SK-N-SH (cell line): ENCODE results near the gene FGB. TPM values are rescaled to one million over a fixed set of nuclear protein-coding genes. Genes with fewer than 3 reads are reported as not detected.

Source experiments
- CTCF ChIA-PET: fragments of 300-600, 350-600 bp; formaldehyde crosslinking; extraction: SDS; loops from one replicate; lab custom pipeline; 2021; lab: Yijun Ruan, JAX
- POLR2A ChIA-PET: fragments of 350-600 bp; sonication (Branson Sonifier 250); formaldehyde crosslinking; extraction: SDS; loops from one replicate; lab custom pipeline; 2020; ENCODE audit warnings: antibody characterized with exemption, inconsistent platforms; lab: Yijun Ruan, JAX
- DNase-seq: peaks from one replicate; pipeline ENCODE4 v3.0.0; 2012
- H2AFZ ChIP-seq: fragments of 200-600 bp; sonication (generic); 2 replicates; pipeline ENCODE4 v1.8.1; 2016; ENCODE audit warnings: antibody characterized with exemption, mild to moderate bottlenecking, low read depth
- H3F3A ChIP-seq: fragments of 200-600 bp; sonication (generic); replicated peaks from 2 replicates; pipeline ENCODE3; 2016; ENCODE audit warnings: antibody characterized with exemption, mild to moderate bottlenecking; ENCODE audit not compliant: insufficient read depth
- H3K27ac ChIP-seq, 2 experiments: fragments of 200-500 bp in 1 of 2; fragments of 200-600 bp in 1 of 2; sonication (Bioruptor generic) in 1 of 2; sonication (generic), shearing (Covaris generic) in 1 of 2; 2 replicates each; pipeline versions ENCODE4 v1.5.1 to v1.6.1; 2014 to 2016; ENCODE audit warnings: low read depth in 2 of 2, inconsistent platforms in 1 of 2, low read length in 1 of 2, mild to moderate bottlenecking in 1 of 2, mixed read lengths in 1 of 2
- H3K27me3 ChIP-seq: fragments of 200-600 bp; sonication (generic), shearing (Covaris generic); 2 replicates; pipeline ENCODE4 v1.6.1; 2016; ENCODE audit warnings: mixed run types; ENCODE audit not compliant: insufficient read depth
- H3K36me3 ChIP-seq, 2 experiments: fragments of 200-500 bp in 1 of 2; fragments of 200-600 bp in 1 of 2; sonication (Bioruptor generic) in 1 of 2; sonication (generic) in 1 of 2; replicated peaks in 1 of 2; 2 replicates each; pipeline versions ENCODE3 to v1.5.1; 2014 to 2016; ENCODE audit warnings: low read length in 1 of 2, mild to moderate bottlenecking in 1 of 2; ENCODE audit not compliant: insufficient read depth in 2 of 2, control insufficient read depth in 1 of 2
- H3K4me1 ChIP-seq, 2 experiments: fragments of 200-500 bp in 1 of 2; fragments of 200-600 bp in 1 of 2; sonication (Bioruptor generic) in 1 of 2; sonication (generic), shearing (Covaris generic) in 1 of 2; 2 replicates each; pipeline versions ENCODE4 v1.5.1 to v1.6.1; 2014 to 2016; ENCODE audit warnings: low read depth in 1 of 2, low read length in 1 of 2, mixed run types in 1 of 2; ENCODE audit not compliant: insufficient read depth in 2 of 2, control insufficient read depth in 1 of 2
- H3K4me2 ChIP-seq: fragments of 200-600 bp; sonication (generic), shearing (Covaris generic); 2 replicates; pipeline ENCODE4 v1.6.1; 2017; ENCODE audit warnings: mixed run types
- H3K4me3 ChIP-seq, 2 experiments: fragments of 200-500 bp in 1 of 2; fragments of 200-600 bp in 1 of 2; sonication (Bioruptor generic) in 1 of 2; sonication (generic), shearing (Covaris generic) in 1 of 2; 2 replicates each; pipeline versions ENCODE4 v1.5.1 to v1.8.1; 2014 to 2016; ENCODE audit warnings: low read depth in 2 of 2, inconsistent platforms in 1 of 2, low read length in 1 of 2, mild to moderate bottlenecking in 1 of 2, mixed read lengths in 1 of 2, moderate library complexity in 1 of 2
- H3K79me2 ChIP-seq: fragments of 200-600 bp; sonication (generic); 2 replicates; pipeline ENCODE4 v1.8.1; 2017; ENCODE audit warnings: mild to moderate bottlenecking; ENCODE audit not compliant: insufficient read depth
- H3K9ac ChIP-seq: fragments of 200-600 bp; sonication (generic); 2 replicates; pipeline ENCODE4 v1.6.1; 2017; ENCODE audit warnings: mixed run types
- H3K9me2 ChIP-seq: fragments of 200-600 bp; sonication (generic); 2 replicates; pipeline ENCODE4 v1.6.1; 2017; ENCODE audit warnings: mixed run types
- H3K9me3 ChIP-seq: fragments of 200-600 bp; sonication (generic); 2 replicates; pipeline ENCODE4 v1.6.1; 2017; ENCODE audit warnings: mixed run types, mild to moderate bottlenecking, moderate library complexity
- H4K20me1 ChIP-seq: fragments of 200-600 bp; sonication (generic); 2 replicates; pipeline ENCODE4 v1.6.1; 2017; ENCODE audit warnings: mild to moderate bottlenecking, mixed run types; ENCODE audit not compliant: insufficient read depth
- EP300 ChIP-seq, 2 experiments: IDR thresholded peaks; 2 replicates each; pipeline versions ENCODE4 v1.4.0 to v1.6.1; 2012; ENCODE audit warnings: borderline replicate concordance in 1 of 2, low read depth in 1 of 2, low read length in 1 of 2
- FOXM1 ChIP-seq: IDR thresholded peaks from 2 replicates; pipeline ENCODE4 v1.4.0; 2012; ENCODE audit warnings: low read depth, mild to moderate bottlenecking
- GATA2 ChIP-seq: sonication (generic); formaldehyde crosslinking; IDR thresholded peaks from 2 replicates; pipeline ENCODE4 v1.5.0; 2020; ENCODE audit warnings: mild to moderate bottlenecking, missing genetic modification reagents
- NRF1 ChIP-seq: IDR thresholded peaks from 2 replicates; pipeline ENCODE4 v1.6.1; 2012; ENCODE audit warnings: low read depth, mild to moderate bottlenecking, low read length
- RCOR1 ChIP-seq: fragments of 150-350 bp; IDR thresholded peaks from 2 replicates; pipeline ENCODE4 v1.6.1; 2017; ENCODE audit warnings: antibody characterized with exemption, low read length
- TCF12 ChIP-seq: IDR thresholded peaks from 2 replicates; pipeline ENCODE4 v1.4.0; 2012
- TEAD4 ChIP-seq: IDR thresholded peaks from 2 replicates; pipeline ENCODE4 v1.4.0; 2012; ENCODE audit warnings: mild to moderate bottlenecking, borderline replicate concordance; ENCODE audit not compliant: insufficient read depth
- YY1 ChIP-seq: IDR thresholded peaks from 2 replicates; pipeline ENCODE4 v1.4.0; 2012; ENCODE audit warnings: low read depth, mild to moderate bottlenecking
- WGBS: methylation state at CpG from one replicate; pipeline ENCODE4 v1.1.6; 2017; ENCODE audit warnings: low lambda C conversion rate; 5-methylcytosine and 5-hydroxymethylcytosine counted together
- polyA plus RNA-seq, 3 experiments: library from polyadenylated mRNA; depleted of rRNA; stranded (reverse); fragments of >200 nt; gene quantifications; 2 replicates each; pipeline ENCODE4 v1.2.3, GENCODE V29; 2012
- TF ChIP-seq, protein P1 (sequence below): IDR thresholded peaks from 2 replicates; pipeline ENCODE4 v1.4.0; 2012; ENCODE audit warnings: low read depth, borderline replicate concordance
- TF ChIP-seq, protein P2 (sequence below): IDR thresholded peaks from 2 replicates; pipeline ENCODE4 v1.6.1; 2012; ENCODE audit warnings: mild to moderate bottlenecking, low read depth, low read length, moderate library complexity
- TF ChIP-seq, protein P3 (sequence below): IDR thresholded peaks from 2 replicates; pipeline ENCODE4 v1.4.0; 2012; ENCODE audit warnings: low read depth, borderline replicate concordance
- TF ChIP-seq, protein P4 (sequence below): fragments of 200-600 bp; sonication (generic); IDR thresholded peaks from 2 replicates; pipeline ENCODE4 v1.6.1; 2017; ENCODE audit warnings: antibody characterized with exemption, mild to moderate bottlenecking, moderate library complexity

Gene FGB
- polyA plus RNA-seq, 1 of the 3 experiments (the other 2 are of a cell fraction): not detected

DNA sequence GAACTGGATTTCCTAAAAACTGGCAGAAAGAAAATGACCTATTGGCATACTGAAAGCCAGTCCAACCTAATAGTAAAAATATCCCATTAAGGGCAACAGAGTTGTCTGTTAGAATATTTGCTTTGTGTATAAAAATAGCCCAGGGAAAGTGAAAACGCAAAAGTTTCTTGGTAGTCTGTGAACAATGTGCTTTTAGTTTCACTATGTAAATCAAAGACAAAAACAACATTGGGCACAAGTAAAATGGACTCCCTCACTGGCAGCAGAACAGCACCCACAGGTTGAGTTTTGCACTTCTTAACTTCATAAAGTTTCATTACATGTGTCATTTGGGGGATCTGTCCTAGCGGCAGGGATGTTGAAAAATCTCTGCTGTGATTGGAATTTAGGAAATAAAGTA lies 53.9 kb downstream of the FGB start:
- Histone ChIP-seq H3K27ac (no peak overlapping the region), H3K4me3 (no peak overlapping the region), H3K4me1 (no peaks in the 10 kb centered on the region), H3K79me2 (no peaks in the 10 kb centered on the region), H3F3A (no peaks in the 10 kb centered on the region), H3K9ac (no peak overlapping the region), H3K27me3 (0 out of 2 replicates have a peak, but pooled peaks cover 5% of the 10 kb centered on the region), H3K4me2 (no peak overlapping the region), H3K36me3 (no peaks in the 10 kb centered on the region), H2AFZ (no peak overlapping the region), H3K9me2 (no peaks in the 10 kb centered on the region), H4K20me1 (no peaks in the 10 kb centered on the region), H3K9me3 (no peaks in the 10 kb centered on the region)
- 29% methylated on average over 2 of the region's 2 CpGs for WGBS
- ChIA-PET CTCF (interaction anchor here (3.2 kb wide), 1 partner anchor 57 kb away, joined by 31 read pairs; no protein-coding TSS in a partner anchor), POLR2A (no interaction called here)
- no peak for DNase-seq
- no peak for TF ChIP-seq EP300 (IDR thresholded peaks at IDR 0.05; ENCODE audit: borderline replicate concordance in 1 of 2, low read depth in 1 of 2, low read length in 1 of 2)
- TF ChIP-seq YY1: no peak
- no peak for TF ChIP-seq TCF12
- no peak for TF ChIP-seq NRF1
- no peak for TF ChIP-seq TEAD4
- TF ChIP-seq, protein P1, sequence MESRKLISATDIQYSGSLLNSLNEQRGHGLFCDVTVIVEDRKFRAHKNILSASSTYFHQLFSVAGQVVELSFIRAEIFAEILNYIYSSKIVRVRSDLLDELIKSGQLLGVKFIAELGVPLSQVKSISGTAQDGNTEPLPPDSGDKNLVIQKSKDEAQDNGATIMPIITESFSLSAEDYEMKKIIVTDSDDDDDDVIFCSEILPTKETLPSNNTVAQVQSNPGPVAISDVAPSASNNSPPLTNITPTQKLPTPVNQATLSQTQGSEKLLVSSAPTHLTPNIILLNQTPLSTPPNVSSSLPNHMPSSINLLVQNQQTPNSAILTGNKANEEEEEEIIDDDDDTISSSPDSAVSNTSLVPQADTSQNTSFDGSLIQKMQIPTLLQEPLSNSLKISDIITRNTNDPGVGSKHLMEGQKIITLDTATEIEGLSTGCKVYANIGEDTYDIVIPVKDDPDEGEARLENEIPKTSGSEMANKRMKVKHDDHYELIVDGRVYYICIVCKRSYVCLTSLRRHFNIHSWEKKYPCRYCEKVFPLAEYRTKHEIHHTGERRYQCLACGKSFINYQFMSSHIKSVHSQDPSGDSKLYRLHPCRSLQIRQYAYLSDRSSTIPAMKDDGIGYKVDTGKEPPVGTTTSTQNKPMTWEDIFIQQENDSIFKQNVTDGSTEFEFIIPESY: no peak
- TF ChIP-seq GATA2 (CRISPR knock-in tag): no peak
- no peak for TF ChIP-seq RCOR1
- TF ChIP-seq, protein P2, sequence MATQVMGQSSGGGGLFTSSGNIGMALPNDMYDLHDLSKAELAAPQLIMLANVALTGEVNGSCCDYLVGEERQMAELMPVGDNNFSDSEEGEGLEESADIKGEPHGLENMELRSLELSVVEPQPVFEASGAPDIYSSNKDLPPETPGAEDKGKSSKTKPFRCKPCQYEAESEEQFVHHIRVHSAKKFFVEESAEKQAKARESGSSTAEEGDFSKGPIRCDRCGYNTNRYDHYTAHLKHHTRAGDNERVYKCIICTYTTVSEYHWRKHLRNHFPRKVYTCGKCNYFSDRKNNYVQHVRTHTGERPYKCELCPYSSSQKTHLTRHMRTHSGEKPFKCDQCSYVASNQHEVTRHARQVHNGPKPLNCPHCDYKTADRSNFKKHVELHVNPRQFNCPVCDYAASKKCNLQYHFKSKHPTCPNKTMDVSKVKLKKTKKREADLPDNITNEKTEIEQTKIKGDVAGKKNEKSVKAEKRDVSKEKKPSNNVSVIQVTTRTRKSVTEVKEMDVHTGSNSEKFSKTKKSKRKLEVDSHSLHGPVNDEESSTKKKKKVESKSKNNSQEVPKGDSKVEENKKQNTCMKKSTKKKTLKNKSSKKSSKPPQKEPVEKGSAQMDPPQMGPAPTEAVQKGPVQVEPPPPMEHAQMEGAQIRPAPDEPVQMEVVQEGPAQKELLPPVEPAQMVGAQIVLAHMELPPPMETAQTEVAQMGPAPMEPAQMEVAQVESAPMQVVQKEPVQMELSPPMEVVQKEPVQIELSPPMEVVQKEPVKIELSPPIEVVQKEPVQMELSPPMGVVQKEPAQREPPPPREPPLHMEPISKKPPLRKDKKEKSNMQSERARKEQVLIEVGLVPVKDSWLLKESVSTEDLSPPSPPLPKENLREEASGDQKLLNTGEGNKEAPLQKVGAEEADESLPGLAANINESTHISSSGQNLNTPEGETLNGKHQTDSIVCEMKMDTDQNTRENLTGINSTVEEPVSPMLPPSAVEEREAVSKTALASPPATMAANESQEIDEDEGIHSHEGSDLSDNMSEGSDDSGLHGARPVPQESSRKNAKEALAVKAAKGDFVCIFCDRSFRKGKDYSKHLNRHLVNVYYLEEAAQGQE: no peak
- TF ChIP-seq, protein P3, sequence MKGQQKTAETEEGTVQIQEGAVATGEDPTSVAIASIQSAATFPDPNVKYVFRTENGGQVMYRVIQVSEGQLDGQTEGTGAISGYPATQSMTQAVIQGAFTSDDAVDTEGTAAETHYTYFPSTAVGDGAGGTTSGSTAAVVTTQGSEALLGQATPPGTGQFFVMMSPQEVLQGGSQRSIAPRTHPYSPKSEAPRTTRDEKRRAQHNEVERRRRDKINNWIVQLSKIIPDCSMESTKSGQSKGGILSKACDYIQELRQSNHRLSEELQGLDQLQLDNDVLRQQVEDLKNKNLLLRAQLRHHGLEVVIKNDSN: no peak
- TF ChIP-seq, protein P4, sequence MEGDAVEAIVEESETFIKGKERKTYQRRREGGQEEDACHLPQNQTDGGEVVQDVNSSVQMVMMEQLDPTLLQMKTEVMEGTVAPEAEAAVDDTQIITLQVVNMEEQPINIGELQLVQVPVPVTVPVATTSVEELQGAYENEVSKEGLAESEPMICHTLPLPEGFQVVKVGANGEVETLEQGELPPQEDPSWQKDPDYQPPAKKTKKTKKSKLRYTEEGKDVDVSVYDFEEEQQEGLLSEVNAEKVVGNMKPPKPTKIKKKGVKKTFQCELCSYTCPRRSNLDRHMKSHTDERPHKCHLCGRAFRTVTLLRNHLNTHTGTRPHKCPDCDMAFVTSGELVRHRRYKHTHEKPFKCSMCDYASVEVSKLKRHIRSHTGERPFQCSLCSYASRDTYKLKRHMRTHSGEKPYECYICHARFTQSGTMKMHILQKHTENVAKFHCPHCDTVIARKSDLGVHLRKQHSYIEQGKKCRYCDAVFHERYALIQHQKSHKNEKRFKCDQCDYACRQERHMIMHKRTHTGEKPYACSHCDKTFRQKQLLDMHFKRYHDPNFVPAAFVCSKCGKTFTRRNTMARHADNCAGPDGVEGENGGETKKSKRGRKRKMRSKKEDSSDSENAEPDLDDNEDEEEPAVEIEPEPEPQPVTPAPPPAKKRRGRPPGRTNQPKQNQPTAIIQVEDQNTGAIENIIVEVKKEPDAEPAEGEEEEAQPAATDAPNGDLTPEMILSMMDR: no peak
- TF ChIP-seq FOXM1: no peak
